Body of pancreas (tissue), 4 donors: ENCODE measurements around the gene APBA2.
"Not testable (repeated sequence)": the region's sequence is repeated elsewhere in the genome, so short reads cannot be mapped to it uniquely, and the experiment has no call there.

ENCODE experiments used
- POLR2A ChIP-seq, 3 donors: fragments of 450-650 bp; IDR thresholded peaks; one replicate each; pipeline ENCODE4 v1.6.1; 2016; ENCODE audit warnings: antibody characterized with exemption in 3 of 3, mild to moderate bottlenecking in 2 of 3
- TF ChIP-seq, protein P1 (sequence below), 7 experiments: fragments of 450-650 bp in 4 of 7; fragments of 200-600 bp in 3 of 7; sonication (generic) in 3 of 7; IDR thresholded peaks; one replicate each; pipeline ENCODE4 v1.5.1; 2016 to 2019; ENCODE audit warnings: antibody characterized with exemption in 7 of 7

DNA sequence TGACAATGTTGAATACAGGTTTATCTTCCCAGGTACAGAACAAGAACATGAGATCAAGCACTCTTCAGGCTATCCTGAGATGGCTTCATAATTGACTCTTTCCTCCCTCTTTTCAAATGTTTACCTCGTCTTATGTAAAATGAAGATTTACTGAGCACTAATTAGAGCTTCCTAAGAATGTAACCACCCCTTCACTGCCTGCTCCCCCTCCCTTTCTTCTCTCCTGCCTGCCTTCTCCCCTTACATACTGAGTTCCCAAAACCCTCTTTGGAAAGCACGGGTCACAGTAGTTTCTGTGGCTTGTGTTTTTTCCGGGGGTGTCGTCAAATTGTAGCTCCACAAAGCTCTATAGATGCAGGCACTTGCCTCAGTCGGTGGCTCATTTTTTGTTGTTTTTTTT is 32.1 kb upstream of the APBA2 start:
- not testable (repeated sequence) for TF ChIP-seq POLR2A (IDR thresholded peaks at IDR 0.05)
- TF ChIP-seq, protein P1, sequence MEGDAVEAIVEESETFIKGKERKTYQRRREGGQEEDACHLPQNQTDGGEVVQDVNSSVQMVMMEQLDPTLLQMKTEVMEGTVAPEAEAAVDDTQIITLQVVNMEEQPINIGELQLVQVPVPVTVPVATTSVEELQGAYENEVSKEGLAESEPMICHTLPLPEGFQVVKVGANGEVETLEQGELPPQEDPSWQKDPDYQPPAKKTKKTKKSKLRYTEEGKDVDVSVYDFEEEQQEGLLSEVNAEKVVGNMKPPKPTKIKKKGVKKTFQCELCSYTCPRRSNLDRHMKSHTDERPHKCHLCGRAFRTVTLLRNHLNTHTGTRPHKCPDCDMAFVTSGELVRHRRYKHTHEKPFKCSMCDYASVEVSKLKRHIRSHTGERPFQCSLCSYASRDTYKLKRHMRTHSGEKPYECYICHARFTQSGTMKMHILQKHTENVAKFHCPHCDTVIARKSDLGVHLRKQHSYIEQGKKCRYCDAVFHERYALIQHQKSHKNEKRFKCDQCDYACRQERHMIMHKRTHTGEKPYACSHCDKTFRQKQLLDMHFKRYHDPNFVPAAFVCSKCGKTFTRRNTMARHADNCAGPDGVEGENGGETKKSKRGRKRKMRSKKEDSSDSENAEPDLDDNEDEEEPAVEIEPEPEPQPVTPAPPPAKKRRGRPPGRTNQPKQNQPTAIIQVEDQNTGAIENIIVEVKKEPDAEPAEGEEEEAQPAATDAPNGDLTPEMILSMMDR (IDR thresholded peaks at IDR 0.05), result not testable (repeated sequence)
